Epithelial cell of esophagus (primary cell): ENCODE measurements around the gene IL27RA.

Experiments
- DNase-seq: peaks from one replicate; pipeline ENCODE4 v3.0.0; 2010; ENCODE audit warnings: low read depth
- H3K4me3 ChIP-seq: 2 replicates; pipeline ENCODE4 v1.5.1; 2011; ENCODE audit warnings: mild to moderate bottlenecking, low read length, control low read depth
- TF ChIP-seq, protein P1 (sequence below): IDR thresholded peaks from 2 replicates; pipeline ENCODE4 v1.5.1; 2011; ENCODE audit warnings: low read depth, mild to moderate bottlenecking, low read length, control low read depth, inconsistent platforms; ENCODE audit not compliant: insufficient read depth; ENCODE audit errors: missing control alignments

Gene IL27RA

DNA sequence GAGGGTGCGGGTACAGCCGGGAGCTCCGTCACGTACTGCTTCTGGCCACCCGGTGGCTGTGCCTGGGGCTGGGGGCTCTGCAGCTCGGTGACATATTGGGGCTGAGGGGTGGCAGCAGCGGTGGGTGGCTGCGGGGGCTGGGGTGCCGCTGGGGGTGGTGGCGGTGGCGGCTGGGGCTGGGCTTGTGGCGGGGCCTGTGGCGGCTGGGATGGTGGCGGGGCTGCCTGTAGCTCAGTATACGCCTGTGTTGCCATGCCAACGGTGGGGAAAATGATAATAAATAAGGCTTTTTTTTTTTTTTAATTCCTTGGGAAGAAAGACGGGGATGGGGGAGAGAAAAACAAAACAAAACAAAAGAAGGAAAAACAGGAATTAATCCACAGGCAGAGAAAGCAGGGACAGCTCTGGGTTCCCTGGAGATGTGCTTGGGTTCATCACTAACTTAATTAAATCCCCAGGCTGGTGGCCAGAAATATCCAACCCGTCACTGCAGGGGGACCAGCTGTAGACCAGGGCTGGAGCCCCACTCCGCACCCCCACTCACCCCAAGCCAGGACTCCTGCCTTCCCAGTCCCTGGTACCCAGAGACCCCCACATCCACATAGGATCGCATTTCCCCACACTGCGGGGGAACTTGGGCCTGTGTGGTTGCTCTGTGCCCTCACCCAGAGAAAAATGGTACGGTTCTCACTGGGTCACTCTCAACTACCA, 37.8 kb upstream of the IL27RA start:
- DNase-seq, result no peak
- TF ChIP-seq, protein P1, sequence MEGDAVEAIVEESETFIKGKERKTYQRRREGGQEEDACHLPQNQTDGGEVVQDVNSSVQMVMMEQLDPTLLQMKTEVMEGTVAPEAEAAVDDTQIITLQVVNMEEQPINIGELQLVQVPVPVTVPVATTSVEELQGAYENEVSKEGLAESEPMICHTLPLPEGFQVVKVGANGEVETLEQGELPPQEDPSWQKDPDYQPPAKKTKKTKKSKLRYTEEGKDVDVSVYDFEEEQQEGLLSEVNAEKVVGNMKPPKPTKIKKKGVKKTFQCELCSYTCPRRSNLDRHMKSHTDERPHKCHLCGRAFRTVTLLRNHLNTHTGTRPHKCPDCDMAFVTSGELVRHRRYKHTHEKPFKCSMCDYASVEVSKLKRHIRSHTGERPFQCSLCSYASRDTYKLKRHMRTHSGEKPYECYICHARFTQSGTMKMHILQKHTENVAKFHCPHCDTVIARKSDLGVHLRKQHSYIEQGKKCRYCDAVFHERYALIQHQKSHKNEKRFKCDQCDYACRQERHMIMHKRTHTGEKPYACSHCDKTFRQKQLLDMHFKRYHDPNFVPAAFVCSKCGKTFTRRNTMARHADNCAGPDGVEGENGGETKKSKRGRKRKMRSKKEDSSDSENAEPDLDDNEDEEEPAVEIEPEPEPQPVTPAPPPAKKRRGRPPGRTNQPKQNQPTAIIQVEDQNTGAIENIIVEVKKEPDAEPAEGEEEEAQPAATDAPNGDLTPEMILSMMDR, result no peak
- H3K4me3 ChIP-seq, result no peak overlapping the region

DNA sequence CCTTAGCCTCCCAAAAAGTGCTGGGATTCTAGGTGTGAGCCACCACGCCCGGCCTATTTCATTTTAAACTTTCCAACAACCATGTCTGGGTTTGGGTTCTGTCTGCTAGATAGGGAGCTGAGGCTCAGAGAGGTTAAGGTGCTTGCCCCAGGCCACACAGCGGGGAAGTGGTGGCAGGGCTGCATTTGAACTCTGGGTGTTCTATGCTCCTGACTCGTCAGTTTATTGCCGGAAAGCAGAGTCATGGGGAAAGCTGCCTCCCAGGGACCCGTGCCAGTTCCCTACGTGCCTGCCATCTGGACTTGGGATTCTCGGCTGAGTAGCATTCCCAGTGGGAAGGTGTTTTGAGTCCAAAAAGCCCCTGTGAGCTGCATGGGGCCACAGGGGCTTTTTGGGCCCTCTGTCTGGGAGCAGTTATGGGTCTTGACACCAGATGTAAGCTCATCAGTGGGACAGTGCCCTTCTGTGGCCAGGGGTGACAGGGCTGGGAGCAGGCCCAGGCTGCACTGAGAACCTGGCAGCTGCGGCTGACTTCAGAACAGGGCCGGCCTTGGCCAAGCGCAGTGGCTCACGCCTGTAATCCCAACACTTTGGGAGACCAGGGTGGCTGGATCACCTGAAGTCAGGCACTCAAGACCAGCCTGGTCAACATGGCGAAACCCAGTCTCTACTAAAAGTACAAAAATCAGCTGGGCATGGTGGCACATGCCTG, 36.4 kb upstream of the IL27RA start:
- TF ChIP-seq, protein P1, result no peak
- H3K4me3 ChIP-seq, result no peak overlapping the region
- no peak for DNase-seq

DNA sequence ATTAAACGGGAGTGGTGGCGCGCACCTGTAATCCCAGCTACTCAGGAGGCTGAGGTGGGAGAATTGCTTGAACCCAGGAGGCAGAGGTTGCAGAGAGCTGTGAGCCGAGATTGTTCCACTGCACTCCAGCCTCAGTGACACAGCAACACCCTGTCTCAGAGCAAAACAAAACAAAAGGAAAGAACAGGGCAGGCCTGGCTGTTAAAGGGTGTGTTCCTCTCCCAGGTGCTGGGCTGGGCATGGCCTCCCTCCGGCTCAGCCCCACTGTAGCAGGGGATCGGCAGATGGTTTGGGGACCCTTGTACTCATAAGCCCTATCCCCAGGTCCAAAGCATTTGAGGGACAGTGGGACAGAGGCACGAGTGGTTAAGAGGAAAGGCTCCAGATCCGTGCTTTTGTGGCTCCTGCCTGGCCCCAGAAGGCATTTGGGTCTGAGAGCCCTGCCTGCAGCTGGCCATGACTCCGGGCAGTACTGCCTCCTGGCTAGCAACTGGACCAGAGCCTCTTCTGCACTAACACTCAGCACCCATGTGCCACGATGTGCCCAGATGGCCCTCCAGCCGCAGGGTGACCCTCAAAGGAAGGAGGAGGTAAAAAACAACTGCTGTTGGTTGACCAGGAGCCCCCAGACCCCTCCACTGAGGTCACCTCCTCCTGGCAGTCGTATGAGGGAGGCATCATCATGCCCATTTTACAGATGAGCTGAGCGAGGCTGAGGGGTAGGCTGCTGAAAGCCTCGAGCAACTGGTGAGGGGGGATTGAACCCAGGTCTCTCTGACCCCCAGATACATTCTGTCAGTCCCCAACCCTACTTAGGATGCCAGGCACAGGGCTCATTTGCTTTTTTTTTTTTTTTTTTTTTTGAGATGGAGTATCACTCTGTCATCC, 35.4 kb upstream of the IL27RA start:
- no peak for DNase-seq
- TF ChIP-seq, protein P1, result no peak
- no peak overlapping the region for H3K4me3 ChIP-seq

DNA sequence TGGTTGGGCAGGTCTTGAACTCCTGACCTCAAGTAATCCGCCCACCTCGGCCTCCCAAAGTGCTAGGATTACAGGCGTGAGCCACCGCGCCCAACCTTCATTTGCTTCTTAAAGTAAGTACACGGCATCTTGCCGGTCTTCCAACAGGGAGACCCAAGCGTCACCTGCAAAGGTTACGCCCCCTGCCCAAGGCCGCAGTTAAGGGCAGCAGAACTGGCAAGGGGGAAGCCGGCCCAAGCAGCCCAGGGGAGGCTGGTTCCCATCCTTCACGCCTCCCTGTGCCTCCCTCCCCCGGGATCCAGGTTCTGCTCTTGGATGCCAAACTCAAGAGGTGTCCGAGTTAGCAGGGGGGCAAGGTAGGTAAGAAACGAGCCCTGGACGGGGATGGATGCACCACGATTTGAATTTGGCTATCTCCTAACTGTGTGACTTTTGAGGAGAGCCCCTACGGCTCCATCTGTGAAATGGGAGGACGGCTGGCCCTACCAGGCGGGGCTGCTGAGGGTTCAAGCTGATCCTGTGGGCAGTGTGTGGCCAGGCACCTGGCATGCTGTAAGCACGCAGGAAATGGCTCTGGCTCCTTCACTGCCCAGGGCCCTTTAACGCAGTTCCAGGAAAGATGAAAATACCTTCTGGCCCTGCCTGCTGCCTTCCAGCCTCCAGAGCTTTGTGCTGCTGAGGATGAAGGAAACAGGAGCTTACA, 34.5 kb upstream of the IL27RA start:
- H3K4me3 ChIP-seq, result no peak overlapping the region
- DNase-seq, result no peak
- TF ChIP-seq, protein P1, result no peak

DNA sequence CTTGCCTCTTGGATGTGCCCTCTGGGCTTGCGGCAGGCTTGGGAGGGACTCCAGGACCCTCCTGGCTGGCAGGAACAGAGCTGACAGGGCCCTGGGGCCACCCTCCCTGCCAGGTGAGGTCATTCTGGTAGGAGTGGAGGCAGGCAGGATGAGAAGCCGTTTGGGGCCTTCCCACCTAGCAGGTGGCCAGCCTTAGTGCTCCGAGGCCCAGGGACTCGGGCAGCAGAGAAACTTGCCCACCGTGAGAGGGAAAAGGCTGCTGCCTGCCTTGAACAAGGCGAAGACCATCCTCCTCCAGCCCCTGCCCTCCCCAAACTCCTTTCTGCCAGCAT, 34.0 kb upstream of the IL27RA start:
- DNase-seq, result no peak
- TF ChIP-seq, protein P1, result no peak
- H3K4me3 ChIP-seq, result no peak overlapping the region

DNA sequence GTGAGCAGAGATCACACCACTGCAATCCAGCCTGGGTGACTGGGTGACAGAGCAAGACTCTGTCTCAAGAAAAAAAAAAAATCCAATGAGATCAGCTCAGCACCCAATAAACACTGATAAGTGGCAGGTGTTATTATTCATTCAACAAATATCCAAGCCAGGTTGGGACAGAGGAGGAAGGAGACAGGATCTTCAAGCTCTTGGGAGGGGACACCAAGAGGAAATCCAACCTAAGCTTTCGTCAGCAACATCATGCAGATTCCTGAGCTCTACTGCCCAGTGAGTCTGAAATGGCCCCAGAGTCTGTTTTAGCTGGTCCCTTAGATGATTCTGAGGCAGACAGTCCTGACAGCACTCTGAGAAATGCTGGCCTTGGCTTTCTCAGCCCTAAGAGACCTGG, 33.1 kb upstream of the IL27RA start:
- no peak overlapping the region for H3K4me3 ChIP-seq
- no peak for DNase-seq
- TF ChIP-seq, protein P1, result no peak
